Stimulated activated CD4-positive, alpha-beta T cell treated with anti-CD3 and anti-CD28 coated beads, Interleukin-1b, Interleukin-23, amount 100 ng/mL, for 24 hours (primary cell): Measurements from ENCODE around the gene NOXRED1.

Source experiments
- DNase-seq, 4 experiments: peaks; one replicate each; pipeline ENCODE4 v3.0.0-alpha.2; 2020; ENCODE audit warnings: low read depth in 4 of 4, low spot score in 1 of 4

The NOXRED1 gene

GRCh38 chr14:77409131-77409533, 14.2 kb downstream of the NOXRED1 start:
- no peak for DNase-seq

- no peak for DNase-seq
Observed at GRCh38 chr14:77407158-77407557, 16.2 kb downstream of the NOXRED1 start.

GRCh38 chr14:77406718-77407117, 16.6 kb downstream of the NOXRED1 start:
- no peak for DNase-seq

- no peak for DNase-seq
Observed at GRCh38 chr14:77406086-77406485, 17.2 kb downstream of the NOXRED1 start.

- no peak for DNase-seq
Observed at GRCh38 chr14:77403768-77404167, 19.6 kb downstream of the NOXRED1 start.

GRCh38 chr14:77400216-77400615, 23.1 kb downstream of the NOXRED1 start:
- DNase-seq: no peak

GRCh38 chr14:77390188-77390587, 33.1 kb downstream of the NOXRED1 start:
- DNase-seq: no peak

- no peak for DNase-seq
Observed at GRCh38 chr14:77378701-77379100, 44.6 kb downstream of the NOXRED1 start.

- DNase-seq: no peak
Observed at GRCh38 chr14:77377502-77377844, 45.9 kb downstream of the NOXRED1 start.

GRCh38 chr14:77376771-77377501, 46.4 kb downstream of the NOXRED1 start, which contains the start of the genes SAMD15 and TMED8:
TSS of gene SAMD15 (plus strand) at chr14:77377379. CDS start at chr14:77377419, 40 bp downstream.
TSS of gene TMED8 (minus strand) at chr14:77377094. CDS start at chr14:77377053, 41 bp downstream.
- DNase-seq: peak; percentile 50 to 81 (median 68)

GRCh38 chr14:77375973-77376770, 47.2 kb downstream of the NOXRED1 start:
- DNase-seq: peak in 3 of 4 experiments; percentile 7 to 18 (median 14)

- no peak for DNase-seq
Observed at GRCh38 chr14:77375164-77375950, 48.0 kb downstream of the NOXRED1 start.

GRCh38 chr14:77372304-77372841, 51.0 kb downstream of the NOXRED1 start:
- DNase-seq: no peak

- DNase-seq: no peak
Observed at GRCh38 chr14:77369285-77369684, 54.0 kb downstream of the NOXRED1 start.

- DNase-seq: no peak
Observed at GRCh38 chr14:77364146-77364545, 59.2 kb downstream of the NOXRED1 start.

GRCh38 chr14:77359626-77360025, 63.7 kb downstream of the NOXRED1 start:
- no peak for DNase-seq

GRCh38 chr14:77356899-77357298, 66.4 kb downstream of the NOXRED1 start:
- no peak for DNase-seq

- DNase-seq: no peak
Observed at GRCh38 chr14:77355811-77356210, 67.5 kb downstream of the NOXRED1 start.

GRCh38 chr14:77353469-77354141, 69.7 kb downstream of the NOXRED1 start:
- no peak for DNase-seq

- no peak for DNase-seq
Observed at GRCh38 chr14:77347751-77348150, 75.6 kb downstream of the NOXRED1 start.

- DNase-seq: no peak
Observed at GRCh38 chr14:77346495-77346894, 76.8 kb downstream of the NOXRED1 start.
